Measurements from ENCODE around the gene CC2D1A. TPM values are rescaled to one million over a fixed set of nuclear protein-coding genes. Genes with fewer than 3 reads are reported as not detected.

CC2D1A gene
- total RNA-seq, 2 experiments from 2014 or later, result 16.4 to 16.9 TPM

DNA sequence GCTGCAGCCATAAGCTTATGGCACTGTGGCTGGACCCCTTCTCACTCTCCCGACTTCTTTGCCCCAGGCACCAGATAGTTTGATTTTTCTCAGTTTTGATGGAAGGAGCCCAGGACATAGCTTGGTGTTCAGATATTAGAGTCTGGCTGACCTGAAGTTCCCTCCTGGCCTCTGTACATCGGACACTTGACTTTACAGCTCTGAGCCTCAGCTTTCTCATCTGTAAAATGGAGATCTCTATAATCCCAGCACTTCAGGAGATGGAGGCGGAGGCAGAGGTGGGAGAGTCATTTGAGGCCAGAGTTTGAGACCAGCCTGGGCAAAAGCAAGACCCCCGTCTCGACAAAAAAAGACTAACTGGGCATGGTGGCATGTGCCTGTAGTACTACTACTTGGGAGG lies 909 bp downstream of the CC2D1A start:
- H3K27me3 ChIP-seq (ENCODE audit: control insufficient read depth in 1 of 2, insufficient read depth in 2 of 2, low read length in 2 of 2), result no peaks in the 10 kb centered on the region
- Mint-ChIP-seq H3K9me3 (no peaks in the 10 kb centered on the region), H3K27me3 (no peaks in the 10 kb centered on the region), H3K36me3 (ENCODE audit: low read depth) (peaks cover 14% of the 10 kb centered on the region), H3K4me3 (peak overlapping the region; percentile 83), H3K27ac (peak overlapping the region; percentile 28), H3K4me1 (ENCODE audit: low read depth) (peaks cover 13% of the 10 kb centered on the region)
- peaks cover 9% of the 10 kb centered on the region for H3K36me3 ChIP-seq (ENCODE audit: insufficient read depth, low read length)
- peaks cover 24% of the 10 kb centered on the region for H3K4me1 ChIP-seq (ENCODE audit: insufficient read depth, low read length)
- H3K27ac ChIP-seq (ENCODE audit: low read depth in 1 of 2, low read length in 2 of 2), result no peak overlapping the region
- ATAC-seq (ENCODE audit: poor library complexity), result no peak
- CTCF ChIA-PET, result interaction anchor here (0.7 kb wide), 1 partner anchor 441 kb away, joined by 3 read pairs; no protein-coding TSS in a partner anchor
- intact Hi-C loops (cut with DNase I, micrococcal nuclease), result loop anchor here in 1 of 2 experiments (1.0 to 5.0 kb wide), 4 partner anchors 26 to 785 kb away; partner anchors contain the start of genes DCAF15, RFX1 and ZNF333
- H3K4me3 ChIP-seq (ENCODE audit: low read length), result peak overlapping the region; percentile 77
- POLR2A ChIA-PET, result interaction anchor here (0.8 to 2.7 kb wide), 5 partner anchors 10 to 125 kb away, joined by 4 to 9 read pairs (median 4); partner anchors contain the start of genes DCAF15, IL27RA and RFX1
- H3K9me3 ChIP-seq (ENCODE audit: control insufficient read depth in 1 of 2, insufficient read depth in 1 of 2, low read length in 2 of 2), result no peaks in the 10 kb centered on the region
- no peak for DNase-seq
- TF ChIP-seq, protein P1, sequence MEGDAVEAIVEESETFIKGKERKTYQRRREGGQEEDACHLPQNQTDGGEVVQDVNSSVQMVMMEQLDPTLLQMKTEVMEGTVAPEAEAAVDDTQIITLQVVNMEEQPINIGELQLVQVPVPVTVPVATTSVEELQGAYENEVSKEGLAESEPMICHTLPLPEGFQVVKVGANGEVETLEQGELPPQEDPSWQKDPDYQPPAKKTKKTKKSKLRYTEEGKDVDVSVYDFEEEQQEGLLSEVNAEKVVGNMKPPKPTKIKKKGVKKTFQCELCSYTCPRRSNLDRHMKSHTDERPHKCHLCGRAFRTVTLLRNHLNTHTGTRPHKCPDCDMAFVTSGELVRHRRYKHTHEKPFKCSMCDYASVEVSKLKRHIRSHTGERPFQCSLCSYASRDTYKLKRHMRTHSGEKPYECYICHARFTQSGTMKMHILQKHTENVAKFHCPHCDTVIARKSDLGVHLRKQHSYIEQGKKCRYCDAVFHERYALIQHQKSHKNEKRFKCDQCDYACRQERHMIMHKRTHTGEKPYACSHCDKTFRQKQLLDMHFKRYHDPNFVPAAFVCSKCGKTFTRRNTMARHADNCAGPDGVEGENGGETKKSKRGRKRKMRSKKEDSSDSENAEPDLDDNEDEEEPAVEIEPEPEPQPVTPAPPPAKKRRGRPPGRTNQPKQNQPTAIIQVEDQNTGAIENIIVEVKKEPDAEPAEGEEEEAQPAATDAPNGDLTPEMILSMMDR (IDR thresholded peaks at IDR 0.05), result no peak

GRCh38 chr19:13908674-13909073 lies 2.7 kb downstream of the CC2D1A start:
- H3K27me3 Mint-ChIP-seq, result no peaks in the 10 kb centered on the region
- H3K36me3 Mint-ChIP-seq (ENCODE audit: low read depth), result peaks cover 25% of the 10 kb centered on the region
- H3K4me3 ChIP-seq (ENCODE audit: low read length), result no peak overlapping the region
- H3K4me3 Mint-ChIP-seq, result peak overlapping the region; percentile 42
- H3K27ac ChIP-seq (ENCODE audit: low read depth in 1 of 2, low read length in 2 of 2), result no peak overlapping the region
- H3K4me1 ChIP-seq (ENCODE audit: insufficient read depth, low read length), result peaks cover 19% of the 10 kb centered on the region
- TF ChIP-seq, protein P1 (IDR thresholded peaks at IDR 0.05), result no peak
- H3K4me1 Mint-ChIP-seq (ENCODE audit: low read depth), result peaks cover 13% of the 10 kb centered on the region
- POLR2A ChIA-PET, result no interaction called here
- no peak overlapping the region for H3K27ac Mint-ChIP-seq
- CTCF ChIA-PET, result no interaction called here
- no peaks in the 10 kb centered on the region for H3K27me3 ChIP-seq (ENCODE audit: control insufficient read depth in 1 of 2, insufficient read depth in 2 of 2, low read length in 2 of 2)
- H3K9me3 Mint-ChIP-seq, result no peaks in the 10 kb centered on the region
- DNase-seq (no peak), ATAC-seq (ENCODE audit: poor library complexity) (no peak)
- intact Hi-C loops (cut with DNase I, micrococcal nuclease), result loop anchor here in 1 of 2 experiments (5.0 kb wide), 2 partner anchors 99 to 784 kb away; partner anchors contain the start of genes RFX1 and ZNF333
- H3K36me3 ChIP-seq (ENCODE audit: insufficient read depth, low read length), result peaks cover 21% of the 10 kb centered on the region
- no peaks in the 10 kb centered on the region for H3K9me3 ChIP-seq (ENCODE audit: control insufficient read depth in 1 of 2, insufficient read depth in 1 of 2, low read length in 2 of 2)

DNA sequence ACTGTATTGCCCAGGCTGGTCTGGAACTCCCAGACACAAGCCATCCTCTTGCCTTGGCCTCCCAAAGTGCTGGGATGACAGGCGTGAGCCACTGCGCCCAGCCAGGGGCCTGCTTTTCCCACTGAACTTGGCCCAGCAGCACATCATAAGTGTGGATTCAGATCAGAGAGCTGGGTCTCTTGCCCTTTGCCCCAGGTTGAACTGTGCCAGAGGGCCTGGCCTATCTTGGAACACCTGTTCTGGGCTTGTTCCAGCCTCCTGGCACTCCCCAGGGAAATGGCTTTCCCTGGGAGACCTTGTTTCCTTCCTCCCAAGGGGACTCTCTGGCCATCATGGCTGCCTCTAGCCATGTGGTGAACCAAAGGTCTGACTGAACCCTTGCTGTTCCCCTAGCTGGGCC lies 3.4 kb downstream of the CC2D1A start:
- Histone ChIP-seq H3K27me3 (ENCODE audit: control insufficient read depth in 1 of 2, insufficient read depth in 2 of 2, low read length in 2 of 2) (no peaks in the 10 kb centered on the region), H3K4me3 (ENCODE audit: low read length) (no peak overlapping the region), H3K4me1 (ENCODE audit: insufficient read depth, low read length) (peaks cover 19% of the 10 kb centered on the region), H3K27ac (ENCODE audit: low read depth in 1 of 2, low read length in 2 of 2) (no peak overlapping the region), H3K36me3 (ENCODE audit: insufficient read depth, low read length) (peaks cover 21% of the 10 kb centered on the region), H3K9me3 (ENCODE audit: control insufficient read depth in 1 of 2, insufficient read depth in 1 of 2, low read length in 2 of 2) (no peaks in the 10 kb centered on the region)
- DNase-seq, result no peak
- H3K4me1 Mint-ChIP-seq (ENCODE audit: low read depth), result peaks cover 13% of the 10 kb centered on the region
- H3K9me3 Mint-ChIP-seq, result no peaks in the 10 kb centered on the region
- TF ChIP-seq, protein P1 (IDR thresholded peaks at IDR 0.05), result no peak
- no peaks in the 10 kb centered on the region for H3K27me3 Mint-ChIP-seq
- peaks cover 28% of the 10 kb centered on the region for H3K36me3 Mint-ChIP-seq (ENCODE audit: low read depth)
- CTCF ChIA-PET, result no interaction called here
- H3K27ac Mint-ChIP-seq, result no peak overlapping the region
- POLR2A ChIA-PET, result no interaction called here
- intact Hi-C loops (cut with DNase I, micrococcal nuclease), result loop anchor here in 1 of 2 experiments (5.0 kb wide), 2 partner anchors 98 to 783 kb away; partner anchors contain the start of genes RFX1 and ZNF333
- no peak for ATAC-seq (ENCODE audit: poor library complexity)
- H3K4me3 Mint-ChIP-seq, result no peak overlapping the region
